ENCODE results near the gene NPTX2.
"Not testable (repeated sequence)": the region's sequence is repeated elsewhere in the genome, so short reads cannot be mapped to it uniquely, and the experiment has no call there.

NPTX2 gene, protein sequence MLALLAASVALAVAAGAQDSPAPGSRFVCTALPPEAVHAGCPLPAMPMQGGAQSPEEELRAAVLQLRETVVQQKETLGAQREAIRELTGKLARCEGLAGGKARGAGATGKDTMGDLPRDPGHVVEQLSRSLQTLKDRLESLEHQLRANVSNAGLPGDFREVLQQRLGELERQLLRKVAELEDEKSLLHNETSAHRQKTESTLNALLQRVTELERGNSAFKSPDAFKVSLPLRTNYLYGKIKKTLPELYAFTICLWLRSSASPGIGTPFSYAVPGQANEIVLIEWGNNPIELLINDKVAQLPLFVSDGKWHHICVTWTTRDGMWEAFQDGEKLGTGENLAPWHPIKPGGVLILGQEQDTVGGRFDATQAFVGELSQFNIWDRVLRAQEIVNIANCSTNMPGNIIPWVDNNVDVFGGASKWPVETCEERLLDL

DNA sequence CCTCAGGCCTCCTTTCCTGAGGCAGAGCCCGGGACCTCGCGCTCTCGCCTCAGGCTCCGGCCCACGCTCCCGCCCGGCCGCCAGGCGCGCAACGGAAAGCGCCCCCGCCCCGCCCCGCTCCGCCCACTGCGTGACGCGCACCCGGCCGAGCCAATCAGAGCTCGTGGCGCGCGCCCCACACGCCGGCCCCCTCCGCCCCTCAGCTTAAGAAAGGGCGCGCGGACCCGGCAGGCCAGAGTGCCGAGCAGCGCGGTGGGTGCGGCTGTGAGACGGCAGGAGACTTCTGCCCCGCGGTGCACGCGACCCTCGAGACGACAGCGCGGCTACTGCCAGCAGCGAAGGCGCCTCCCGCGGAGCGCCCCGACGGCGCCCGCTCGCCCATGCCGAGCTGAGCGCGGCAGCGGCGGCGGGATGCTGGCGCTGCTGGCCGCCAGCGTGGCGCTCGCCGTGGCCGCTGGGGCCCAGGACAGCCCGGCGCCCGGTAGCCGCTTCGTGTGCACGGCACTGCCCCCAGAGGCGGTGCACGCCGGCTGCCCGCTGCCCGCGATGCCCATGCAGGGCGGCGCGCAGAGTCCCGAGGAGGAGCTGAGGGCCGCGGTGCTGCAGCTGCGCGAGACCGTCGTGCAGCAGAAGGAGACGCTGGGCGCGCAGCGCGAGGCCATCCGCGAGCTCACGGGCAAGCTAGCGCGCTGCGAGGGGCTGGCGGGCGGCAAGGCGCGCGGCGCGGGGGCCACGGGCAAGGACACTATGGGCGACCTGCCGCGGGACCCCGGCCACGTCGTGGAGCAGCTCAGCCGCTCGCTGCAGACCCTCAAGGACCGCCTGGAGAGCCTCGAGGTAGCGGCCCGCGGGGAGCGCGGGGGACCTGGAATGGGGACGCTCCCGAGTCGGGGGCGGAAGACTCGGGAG lies at the start of gene NPTX2:
NPTX2 (plus strand) TSS at position 235 of the 909 bp plus-strand sequence; CDS start at position 412, 177 bp downstream.
- peak; percentile 38 for DNase-seq

DNA sequence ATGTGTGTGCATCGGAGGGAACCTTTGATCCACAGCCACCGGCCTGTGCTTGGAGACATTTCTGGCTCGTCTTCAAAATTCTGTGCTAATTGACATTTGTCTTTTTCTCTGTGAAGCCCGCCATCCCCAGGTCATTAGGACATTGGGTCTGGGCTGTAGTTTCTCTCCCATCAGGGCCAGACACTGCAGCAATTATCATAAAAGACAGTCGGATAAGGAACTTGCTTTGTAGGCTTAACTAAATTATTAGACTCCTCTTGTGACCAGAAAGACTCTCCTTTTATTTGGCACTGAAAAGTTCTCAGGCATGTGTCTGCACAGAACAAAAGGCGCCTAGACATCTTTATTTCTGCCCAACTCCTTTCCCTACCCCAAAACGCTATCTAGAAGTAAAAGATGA lies 49.1 kb upstream of the NPTX2 start:
- DNase-seq = no peak

DNA sequence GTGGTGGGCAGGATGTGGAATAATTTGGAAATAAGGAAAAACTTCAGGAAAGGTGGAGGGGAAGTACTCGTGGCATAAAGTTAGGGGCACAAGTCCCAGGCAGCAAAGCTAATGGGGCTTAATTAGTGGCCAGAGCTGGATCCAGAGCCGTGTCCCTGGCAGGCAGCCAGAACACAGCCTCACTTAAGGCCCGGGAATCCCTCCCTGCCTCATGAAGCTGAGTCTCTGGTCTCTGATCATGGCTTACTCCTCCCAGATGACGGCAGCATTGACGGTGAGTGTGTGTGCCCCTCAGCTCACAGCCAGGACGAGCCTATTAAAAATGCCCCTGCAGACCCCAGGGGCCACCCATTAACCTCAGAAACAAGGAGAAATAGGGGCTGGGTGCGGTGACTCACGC lies 48.2 kb upstream of the NPTX2 start:
- DNase-seq = no peak

DNA sequence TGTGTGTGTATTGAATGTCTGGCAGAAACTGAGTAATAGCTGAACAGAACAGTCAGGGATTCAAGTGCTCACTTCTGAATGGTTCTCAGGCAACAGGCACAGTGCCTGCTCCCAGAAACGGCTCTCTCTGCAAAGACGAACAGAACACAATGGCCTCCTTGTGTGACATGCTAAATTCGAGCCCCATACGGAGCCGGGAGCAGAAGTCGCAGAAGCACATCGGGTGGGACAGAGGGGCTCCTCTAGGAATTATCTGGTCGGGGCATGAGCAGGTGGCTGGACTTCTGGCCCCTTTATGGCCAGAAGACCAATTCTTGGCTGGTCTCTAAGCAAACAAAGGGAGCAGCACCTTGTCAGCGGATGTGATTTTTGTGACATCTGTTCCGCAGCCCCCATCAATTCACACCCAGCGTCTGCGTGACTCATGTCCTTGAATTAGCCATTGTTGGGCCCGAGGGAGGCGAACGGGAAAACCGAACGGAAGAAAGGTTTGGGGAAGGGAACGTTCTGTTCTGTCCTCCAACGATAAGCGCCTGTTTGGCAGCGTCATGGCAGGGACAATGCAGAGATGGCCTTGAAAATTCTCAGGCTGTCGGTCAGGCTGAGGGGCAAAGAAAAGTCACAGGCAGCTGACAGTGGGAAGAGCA lies 47.3 kb upstream of the NPTX2 start:
- peak; percentile 43 for DNase-seq

DNA sequence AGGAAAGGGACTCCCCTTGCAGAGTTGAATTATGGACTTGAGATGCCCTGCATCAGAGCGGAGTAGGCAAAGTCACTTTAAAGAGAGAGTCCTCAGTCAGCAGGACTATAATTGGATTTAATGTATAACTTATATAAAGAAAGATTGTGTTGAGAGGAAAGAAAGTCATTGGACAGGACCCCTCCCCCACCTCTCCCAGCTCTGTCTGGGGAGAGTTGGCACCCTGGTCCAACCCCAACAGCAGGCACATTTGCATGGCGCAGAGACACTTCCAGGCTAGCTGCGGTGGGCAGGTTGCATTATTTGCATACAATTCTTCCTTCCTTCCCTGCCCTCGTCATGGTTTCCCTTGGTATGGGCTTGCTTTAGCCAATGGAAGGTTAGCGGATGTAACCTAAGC lies 46.1 kb upstream of the NPTX2 start:
- DNase-seq = no peak

DNA sequence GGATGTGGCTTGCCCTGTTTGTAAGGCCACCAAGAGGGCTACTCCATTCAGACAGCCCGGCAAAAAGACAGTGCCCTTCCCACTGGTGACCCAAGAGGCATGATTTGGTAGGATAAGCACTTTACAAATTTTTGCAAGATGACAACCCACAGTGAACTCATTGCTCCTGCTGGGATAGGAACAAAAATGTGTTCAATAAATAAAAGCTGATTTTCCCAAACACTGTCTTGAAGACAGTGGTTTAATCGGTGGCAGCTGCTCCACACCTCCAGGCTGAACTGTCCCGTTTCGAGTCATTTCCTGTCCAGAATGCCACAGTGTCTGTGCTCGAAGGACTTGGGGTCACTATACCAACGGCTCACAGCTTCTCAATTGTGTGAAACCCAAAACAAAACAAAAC lies 45.1 kb upstream of the NPTX2 start:
- DNase-seq = no peak

DNA sequence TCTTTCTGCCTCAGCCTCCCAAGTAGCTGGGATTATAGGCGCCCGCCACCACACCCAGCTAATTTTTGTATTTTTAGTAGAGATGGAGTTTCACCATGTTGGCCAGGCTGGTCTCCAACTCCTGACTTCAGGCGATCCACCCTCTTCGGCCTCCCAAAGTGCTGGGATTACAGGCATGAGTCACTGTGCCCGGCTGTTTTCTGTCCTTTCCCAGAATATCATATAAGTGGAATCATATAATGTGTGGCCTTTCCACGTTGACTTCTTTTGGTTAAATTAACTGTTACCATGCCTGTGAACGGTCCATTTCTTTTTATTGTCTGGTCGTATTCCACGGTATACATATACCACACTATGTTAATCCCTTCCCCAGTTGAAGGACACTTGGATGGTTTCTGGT lies 44.4 kb upstream of the NPTX2 start:
- DNase-seq = not testable (repeated sequence)

DNA sequence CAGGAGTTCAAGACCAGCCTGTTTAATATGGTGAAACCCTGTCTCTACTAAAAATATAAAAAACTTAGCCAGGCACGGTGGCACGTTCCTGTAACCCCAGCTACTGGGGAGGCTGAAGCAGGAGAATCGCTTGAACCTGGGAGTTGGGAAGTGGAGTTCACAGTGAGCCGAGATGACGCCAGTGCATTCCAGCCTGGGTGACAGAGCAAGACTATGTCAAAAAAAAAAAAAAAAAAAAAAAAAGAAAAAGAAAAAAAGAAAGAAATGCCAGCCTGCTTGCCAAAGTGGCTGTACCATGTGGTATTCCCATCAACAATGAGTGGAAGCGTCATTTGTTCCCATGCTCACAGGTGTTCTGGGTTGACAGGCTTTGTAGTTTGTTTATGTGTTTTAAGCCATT lies 43.3 kb upstream of the NPTX2 start:
- no peak for DNase-seq

DNA sequence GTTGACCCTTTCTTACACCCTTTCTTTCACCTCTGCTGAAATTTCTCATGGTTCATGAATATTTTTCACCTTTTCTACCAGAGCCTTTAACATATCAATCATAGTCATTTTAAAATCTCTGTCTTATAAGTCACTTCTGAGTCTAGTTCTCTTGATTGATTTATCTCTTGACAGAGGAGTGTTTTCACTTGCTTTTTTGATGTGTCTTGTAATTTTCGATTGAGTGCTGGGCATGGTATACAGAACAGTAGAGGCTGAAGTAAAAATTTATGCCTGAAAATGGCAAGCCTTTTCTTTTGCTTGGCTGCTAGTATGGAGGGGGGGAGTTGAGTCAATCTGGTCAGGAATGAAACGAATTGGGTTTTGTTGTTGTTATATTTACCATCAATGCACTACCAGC lies 41.2 kb upstream of the NPTX2 start:
- no peak for DNase-seq

DNA sequence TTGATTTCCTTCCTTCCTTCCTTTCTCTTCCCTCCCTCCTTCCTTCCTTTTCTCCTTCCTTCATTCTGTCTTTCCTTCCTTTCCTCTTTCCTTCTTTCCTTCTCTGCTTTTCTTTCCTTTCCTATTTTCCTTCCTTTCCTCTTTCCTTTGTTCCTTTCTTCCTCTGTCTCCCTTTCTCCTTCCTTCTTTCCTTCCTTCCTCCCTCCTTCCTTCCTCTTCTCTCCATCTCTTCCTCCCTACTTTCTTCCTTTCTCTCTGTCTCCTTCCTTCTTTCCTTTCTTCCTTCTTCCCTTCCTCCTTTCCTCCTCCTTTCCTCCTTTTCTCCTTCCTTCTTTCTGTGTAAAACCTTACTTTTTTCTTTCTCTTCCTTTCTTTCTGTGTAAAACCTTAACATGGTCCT lies 32.3 kb upstream of the NPTX2 start:
- no peak for DNase-seq

DNA sequence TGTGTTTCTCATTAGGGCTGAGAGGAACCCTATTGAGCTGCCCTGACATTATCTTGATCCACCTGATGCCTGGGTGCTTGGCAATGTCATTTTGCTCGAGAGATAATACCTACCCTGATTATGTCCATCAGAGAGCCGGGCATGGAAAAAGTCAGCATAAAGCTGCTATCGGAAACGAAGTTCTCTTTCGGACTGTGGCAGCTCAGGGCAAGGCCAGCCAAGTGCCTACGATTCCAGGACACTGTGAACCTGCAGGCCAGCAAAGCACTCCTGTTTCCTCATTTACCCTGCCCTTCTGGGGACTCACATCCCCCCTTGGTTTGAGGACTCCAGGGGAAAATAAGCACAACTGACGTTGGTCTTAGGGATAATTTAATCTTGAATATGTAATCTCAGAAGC lies 25.2 kb upstream of the NPTX2 start:
- DNase-seq = no peak

DNA sequence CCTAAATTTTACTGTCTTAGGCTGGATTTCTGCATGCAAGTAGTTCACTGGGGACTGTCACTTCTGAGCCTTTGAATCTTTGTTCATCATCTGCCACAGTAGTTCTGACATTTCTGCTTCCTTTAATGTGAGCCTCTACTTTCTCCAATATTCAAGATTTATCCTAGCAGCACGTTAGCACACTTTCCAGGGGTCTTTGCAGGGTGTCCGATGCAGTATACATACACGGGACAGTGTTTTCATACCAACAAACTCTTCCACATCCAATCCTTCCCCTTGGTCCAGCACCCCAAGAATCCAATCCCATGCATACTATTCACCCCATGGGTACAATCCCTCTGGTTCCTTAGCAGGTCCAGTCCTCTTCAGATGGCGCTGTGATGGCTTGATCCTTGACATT lies 22.7 kb upstream of the NPTX2 start:
- DNase-seq = no peak

DNA sequence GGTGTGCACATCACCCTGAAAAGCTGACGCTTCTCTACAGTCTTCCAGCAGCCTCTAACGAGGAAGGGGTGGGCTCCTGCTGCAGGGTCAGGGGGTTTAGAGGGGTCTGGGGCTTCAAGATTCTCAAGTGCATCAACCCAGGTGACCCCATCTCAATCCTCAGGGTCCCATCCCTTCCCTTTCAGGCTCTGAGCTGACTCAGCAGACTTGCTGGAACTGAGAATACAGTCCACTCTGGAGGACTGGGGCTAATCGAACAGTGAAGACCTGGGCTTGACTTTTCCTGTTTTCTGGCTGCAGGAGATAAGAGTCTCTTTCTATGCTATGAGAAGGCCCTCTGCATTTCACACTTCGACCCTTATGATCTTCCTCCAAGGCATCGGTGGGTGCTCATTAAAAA lies 22.3 kb upstream of the NPTX2 start:
- DNase-seq = no peak

DNA sequence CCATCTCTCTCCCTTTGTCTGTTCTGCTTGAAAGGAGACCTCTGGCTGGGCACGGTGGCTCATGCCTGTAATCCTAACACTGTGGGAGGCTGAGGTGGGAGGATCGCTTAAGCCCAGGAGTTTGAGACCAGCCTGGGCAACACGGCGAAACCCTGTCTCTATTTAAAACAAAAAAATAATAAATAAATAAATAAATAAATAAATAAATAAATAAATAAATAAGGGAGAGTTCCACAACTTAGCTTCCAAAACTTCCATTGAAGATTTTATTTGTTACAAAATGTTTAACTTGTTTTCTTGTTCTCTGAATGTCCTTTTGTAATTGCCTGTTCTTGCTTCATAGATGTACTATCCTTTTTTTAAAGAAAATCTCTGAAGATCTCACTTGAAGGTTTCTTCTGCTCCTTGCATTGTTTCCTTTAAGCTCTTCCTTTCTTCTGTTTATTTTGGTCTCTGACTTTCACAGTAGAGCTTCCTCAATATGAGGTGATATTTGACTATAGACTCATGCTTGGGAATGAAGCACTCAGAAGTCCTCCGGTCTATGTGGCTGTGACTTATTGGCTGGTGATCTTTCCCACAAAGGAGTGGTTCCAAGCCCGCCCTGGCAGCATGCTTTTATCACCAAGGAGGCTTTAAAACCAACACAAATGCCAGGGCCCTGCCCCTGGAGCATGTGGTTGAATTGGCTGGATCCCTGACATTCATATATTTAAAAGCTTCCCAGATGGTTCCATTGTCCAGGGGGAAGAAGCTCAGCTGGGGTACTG lies 18.1 kb upstream of the NPTX2 start:
- no peak for DNase-seq

DNA sequence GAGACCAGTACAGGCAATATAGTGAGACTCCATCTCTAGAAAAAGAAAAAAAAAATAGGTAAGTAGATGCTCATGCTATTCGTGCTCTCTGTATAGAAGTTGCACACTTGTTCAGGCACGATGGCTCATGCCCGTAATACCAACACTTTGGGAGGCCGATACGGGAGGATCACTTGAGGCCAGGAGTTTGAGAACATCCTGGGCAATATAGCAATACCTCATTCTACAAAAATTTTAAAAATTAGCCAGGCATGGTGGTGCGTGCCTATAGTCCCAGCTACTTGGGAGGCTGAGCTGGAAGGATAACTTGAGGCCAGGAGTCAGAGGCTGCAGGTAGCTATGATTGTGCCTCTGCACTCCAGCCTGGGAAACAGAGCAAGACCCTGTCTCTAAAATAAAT lies 17.2 kb upstream of the NPTX2 start:
- no peak for DNase-seq

DNA sequence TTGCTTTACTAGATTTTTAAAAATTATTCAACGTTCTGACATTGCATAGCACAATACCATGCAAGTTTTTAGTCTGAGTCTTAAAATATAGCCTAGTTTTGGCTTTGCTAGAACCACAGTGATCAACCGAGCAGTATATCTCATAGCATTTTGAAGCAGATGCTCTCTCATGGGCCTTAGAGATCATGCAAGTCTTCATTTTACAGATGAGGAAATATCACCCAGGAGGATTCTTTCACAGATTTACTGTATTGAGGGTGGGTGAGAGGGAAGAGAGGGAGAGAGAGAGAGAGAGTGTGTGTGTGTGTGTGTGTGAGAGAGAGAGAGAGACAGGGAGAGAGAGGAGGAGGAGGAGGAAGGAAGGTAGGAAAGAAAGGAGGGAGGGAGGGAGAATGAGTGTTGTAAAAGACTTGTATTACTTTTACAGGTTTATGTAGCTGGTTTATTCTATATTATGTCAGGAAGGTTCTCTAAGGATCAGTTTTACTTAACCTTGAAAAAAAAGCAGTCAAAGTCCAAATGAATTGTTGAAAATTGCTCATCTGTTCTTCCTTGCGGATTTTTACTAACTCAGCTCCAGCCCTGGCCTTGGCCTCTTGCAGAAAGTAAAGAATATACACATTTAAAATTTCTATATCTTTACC lies 14.2 kb upstream of the NPTX2 start:
- DNase-seq = no peak

DNA sequence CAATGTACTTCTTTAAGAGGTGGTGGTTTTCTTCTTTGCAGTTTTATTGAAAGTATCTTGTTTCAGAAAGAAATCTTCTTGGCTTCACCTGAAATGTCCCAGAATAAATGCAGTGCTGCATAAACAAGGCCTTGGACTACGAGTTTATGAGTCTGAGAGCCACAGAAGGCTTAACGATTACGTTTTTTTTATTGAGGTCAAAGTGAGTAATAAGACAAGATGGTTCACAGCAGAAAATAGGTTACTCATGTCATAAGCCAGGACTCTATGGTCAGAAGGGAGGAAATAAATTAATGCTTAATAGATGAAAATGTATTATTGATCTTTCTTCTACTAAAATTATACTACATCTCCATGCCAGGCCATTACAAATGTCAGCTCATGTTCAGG lies 13.7 kb upstream of the NPTX2 start:
- no peak for DNase-seq

DNA sequence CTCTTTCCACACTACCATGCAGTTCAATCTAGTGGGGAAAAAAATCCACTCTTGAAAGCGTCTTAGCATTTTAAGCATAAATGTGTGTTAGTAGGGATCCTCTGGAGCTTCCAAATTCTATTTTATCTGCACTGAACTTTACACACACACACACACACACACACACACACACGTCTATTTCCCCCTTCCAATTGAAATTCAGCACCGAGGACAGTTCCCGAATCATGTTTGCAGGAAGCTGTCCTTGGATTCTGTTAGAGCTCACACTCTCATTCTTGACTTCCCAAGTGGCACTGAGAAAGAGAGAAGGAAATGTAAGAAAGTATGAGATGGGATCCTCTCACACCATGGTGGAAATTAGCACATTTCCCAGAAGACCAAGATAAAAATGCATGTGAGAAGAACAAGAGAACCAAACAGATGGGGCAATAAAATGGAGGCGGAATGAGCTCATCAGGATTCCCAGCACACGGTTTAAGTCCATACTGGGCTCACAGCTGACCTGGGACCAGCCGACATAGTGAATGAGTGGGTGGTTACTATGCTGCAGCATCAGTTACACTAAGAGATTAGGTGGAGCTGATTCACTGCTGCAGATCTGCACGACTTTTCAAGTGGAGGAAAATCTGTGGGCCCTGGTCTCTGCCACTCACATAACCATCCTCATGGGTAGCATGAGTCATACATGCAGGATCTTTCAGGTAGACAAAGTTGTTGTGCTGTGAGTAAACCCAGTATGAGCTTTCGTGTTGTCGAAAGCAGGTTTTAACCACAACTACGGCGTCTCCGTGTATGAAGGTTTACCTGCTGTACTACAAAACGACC lies 3.3 kb upstream of the NPTX2 start:
- no peak for DNase-seq

DNA sequence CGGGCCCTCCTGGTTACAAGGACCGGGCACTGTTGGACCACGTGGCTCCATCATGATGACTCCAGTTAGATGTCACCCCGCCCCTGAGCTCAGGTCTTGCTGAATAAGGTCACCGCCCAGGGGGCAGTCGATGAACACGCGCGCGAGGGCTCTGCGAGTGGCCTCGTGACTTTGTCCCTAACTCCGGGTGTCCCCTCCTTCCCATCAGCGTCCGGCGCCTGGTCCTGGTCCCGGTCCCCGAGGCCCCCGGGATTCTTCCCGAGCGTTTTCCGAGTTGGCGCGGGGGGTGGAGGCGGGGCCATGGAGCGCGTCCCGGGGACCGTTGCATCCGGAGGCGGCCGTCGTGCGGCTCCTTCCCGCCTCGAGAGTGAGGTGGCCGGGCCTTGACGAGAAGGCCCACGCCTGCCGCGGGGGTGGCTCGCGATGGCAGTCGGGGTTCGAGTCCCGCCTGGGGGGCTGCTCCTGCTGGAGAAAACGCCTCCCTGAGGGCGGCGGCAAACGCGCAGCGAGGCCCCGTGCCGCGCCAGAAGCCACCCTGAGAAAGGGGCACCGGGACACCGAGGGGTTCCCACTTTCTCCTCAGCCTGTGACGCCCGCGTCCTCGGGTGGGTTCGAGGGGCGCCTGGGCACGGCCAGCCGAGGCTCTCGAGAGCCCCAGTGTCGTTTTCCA lies 569 bp upstream of the NPTX2 start:
- peak; percentile 14 for DNase-seq

DNA sequence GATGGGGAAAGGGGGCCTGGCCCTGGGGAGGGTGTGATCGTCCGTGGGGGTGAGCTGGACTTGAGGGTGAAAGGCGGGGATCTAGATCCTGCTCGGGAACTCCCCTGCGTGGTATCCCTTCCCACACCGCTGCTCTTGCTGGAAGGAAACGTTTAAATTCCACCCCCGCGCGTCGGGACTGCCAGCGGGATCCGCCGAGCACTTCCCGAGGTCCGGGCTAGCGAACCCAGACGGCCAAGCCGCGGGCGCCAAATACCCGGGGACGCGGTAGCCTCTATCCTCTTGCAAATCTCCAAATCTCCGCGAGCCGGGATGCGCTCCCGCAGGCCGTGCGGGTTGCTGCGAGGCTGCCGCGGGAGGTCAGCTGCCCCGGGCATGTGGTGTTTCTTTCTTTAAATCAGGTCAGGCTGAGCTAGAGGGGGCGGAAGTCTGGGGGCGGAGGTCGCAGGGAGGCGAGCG lies 904 bp downstream of the NPTX2 start:
- DNase-seq = no peak

DNA sequence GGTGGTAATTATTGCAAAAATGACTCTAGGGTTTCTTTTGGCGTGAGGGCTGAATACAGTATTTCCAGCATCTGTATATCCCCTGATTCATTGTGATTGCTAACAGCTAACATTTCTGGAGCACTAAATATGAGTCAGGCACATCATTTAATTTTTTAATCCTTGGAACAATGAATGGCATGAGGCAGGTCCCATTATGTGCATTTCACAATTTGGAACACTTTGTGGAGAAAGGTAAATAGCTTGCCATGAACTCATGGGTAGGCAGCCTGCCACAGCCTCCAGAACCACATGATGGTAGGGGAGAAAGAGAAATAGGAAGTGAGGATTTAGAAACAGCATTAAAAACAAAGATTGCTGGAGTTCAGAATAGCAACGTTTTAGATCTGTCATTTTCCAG lies 1.7 kb downstream of the NPTX2 start:
- peak; percentile 34 for DNase-seq

Measured in NCI-H2029 treated with DMSO at 0.1 percent for 48 hours (cell line).